Fibroblast of the aortic adventitia (primary cell): Measurements from ENCODE around the gene MRPL48. TPM values are rescaled to one million over a fixed set of nuclear protein-coding genes. Genes with fewer than 3 reads are reported as not detected.

Experiments
- DNase-seq: peaks from one replicate; pipeline ENCODE4 v3.0.0-alpha.2; 2010; ENCODE audit warnings: low read depth
- H3K4me3 ChIP-seq: 2 replicates; pipeline ENCODE4 v1.5.1; 2011; ENCODE audit warnings: low read depth, mild to moderate bottlenecking, control low read depth, low read length, moderate library complexity
- total RNA-seq: library from RNA; depleted of rRNA; stranded (reverse); fragments of >200 nt; gene quantifications from 2 replicates; pipeline ENCODE4 v1.2.3, GENCODE V29; 2012; ENCODE audit warnings: low replicate concordance
- TF ChIP-seq, protein P1 (sequence below): IDR thresholded peaks from 2 replicates; pipeline ENCODE4 v1.5.1; 2011; ENCODE audit warnings: mild to moderate bottlenecking, low read length, control low read depth, inconsistent platforms; ENCODE audit not compliant: insufficient read depth

MRPL48 gene
- total RNA-seq, 1 donor = 45.6 TPM

- DNase-seq = no peak
Observed at GRCh38 chr11:73758451-73758850, 29.2 kb upstream of the MRPL48 start.

GRCh38 chr11:73759610-73760134, 28.0 kb upstream of the MRPL48 start:
- H3K4me3 ChIP-seq = peak overlapping the region; percentile 89
- TF ChIP-seq, protein P1, sequence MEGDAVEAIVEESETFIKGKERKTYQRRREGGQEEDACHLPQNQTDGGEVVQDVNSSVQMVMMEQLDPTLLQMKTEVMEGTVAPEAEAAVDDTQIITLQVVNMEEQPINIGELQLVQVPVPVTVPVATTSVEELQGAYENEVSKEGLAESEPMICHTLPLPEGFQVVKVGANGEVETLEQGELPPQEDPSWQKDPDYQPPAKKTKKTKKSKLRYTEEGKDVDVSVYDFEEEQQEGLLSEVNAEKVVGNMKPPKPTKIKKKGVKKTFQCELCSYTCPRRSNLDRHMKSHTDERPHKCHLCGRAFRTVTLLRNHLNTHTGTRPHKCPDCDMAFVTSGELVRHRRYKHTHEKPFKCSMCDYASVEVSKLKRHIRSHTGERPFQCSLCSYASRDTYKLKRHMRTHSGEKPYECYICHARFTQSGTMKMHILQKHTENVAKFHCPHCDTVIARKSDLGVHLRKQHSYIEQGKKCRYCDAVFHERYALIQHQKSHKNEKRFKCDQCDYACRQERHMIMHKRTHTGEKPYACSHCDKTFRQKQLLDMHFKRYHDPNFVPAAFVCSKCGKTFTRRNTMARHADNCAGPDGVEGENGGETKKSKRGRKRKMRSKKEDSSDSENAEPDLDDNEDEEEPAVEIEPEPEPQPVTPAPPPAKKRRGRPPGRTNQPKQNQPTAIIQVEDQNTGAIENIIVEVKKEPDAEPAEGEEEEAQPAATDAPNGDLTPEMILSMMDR = peak; percentile 43
- DNase-seq = peak; percentile 42

More at GRCh38 chr11:73758451-73758850, 29.2 kb upstream of the MRPL48 start:
- TF ChIP-seq, protein P1 = no peak
- H3K4me3 ChIP-seq = peak overlapping the region; percentile 89

DNA sequence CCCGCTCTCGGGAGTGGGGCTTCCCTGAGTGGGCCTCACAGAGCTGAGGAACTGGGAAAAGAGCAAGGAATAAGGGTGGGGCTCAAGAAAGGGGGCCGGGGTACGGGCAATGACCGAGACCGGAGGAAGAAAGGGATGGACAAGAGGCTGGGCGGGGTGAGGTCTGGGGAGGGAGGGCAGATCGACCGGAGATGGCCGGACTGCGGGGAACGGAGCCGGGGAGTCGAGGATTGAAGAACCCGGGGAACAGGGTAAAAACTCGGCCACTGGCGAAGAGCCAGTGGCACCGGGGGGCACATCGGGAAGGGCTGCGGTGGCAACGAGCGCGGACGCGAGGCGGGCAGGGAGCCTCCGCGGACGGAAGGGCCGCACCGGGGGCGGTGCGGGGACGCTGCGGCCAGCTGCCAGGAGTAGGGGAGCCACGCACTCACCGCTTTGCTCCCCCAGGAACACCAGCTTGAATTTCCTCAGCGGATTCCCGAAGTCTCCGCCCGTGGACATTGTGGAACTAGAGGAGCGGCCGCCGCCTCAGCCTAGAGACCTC, 27.5 kb upstream of the MRPL48 start:
- TF ChIP-seq, protein P1 = no peak
- DNase-seq = peak; percentile 41
- peak overlapping the region; percentile 89 for H3K4me3 ChIP-seq

GRCh38 chr11:73760679-73761402, 26.8 kb upstream of the MRPL48 start, which contains the start of gene RAB6A:
RAB6A (minus strand) TSS chr11:73761074; CDS start chr11:73760635, 439 bp downstream.
- H3K4me3 ChIP-seq = peak within 1 kb of the TSS; percentile 89
- TF ChIP-seq, protein P1 = peak; percentile 36
- DNase-seq = peak; percentile 99

GRCh38 chr11:73761403-73761945, 26.2 kb upstream of the MRPL48 start:
- peak overlapping the region; percentile 54 for H3K4me3 ChIP-seq
- DNase-seq = no peak
- TF ChIP-seq, protein P1 = no peak

DNA sequence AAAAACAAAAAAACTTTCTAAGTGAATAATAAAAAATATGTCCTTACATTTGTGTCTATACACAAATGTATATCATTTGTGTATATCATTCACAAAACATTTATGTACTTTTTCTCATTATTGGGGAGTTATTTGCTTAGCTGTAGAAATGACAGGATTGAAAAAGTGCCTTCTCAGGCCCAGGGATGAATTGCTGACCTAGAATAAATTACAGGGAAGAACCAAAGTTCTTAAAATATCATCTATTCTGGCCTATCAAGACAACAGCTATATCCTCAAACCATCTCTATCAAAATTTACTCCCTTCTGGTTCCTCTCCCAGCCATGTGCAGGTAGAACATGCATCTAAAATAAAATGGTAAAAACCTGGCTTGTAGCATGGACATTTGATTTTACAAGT, 24.9 kb upstream of the MRPL48 start:
- H3K4me3 ChIP-seq = no peak overlapping the region
- TF ChIP-seq, protein P1 = no peak
- DNase-seq = no peak
